ENCODE results near the gene SCARF2.

Gene SCARF2

GRCh38 chr22:20441631-20442484, 4.2 kb upstream of the SCARF2 start:
- H3K4me3 ChIP-seq (ENCODE audit: low read depth, low read length): no peak overlapping the region
- DNase-seq (ENCODE audit: low read depth): no peak

- DNase-seq (ENCODE audit: low read depth): no peak
- no peak overlapping the region for H3K4me3 ChIP-seq (ENCODE audit: low read depth, low read length)
Measured at GRCh38 chr22:20440637-20441591, 3.3 kb upstream of the SCARF2 start.

DNA sequence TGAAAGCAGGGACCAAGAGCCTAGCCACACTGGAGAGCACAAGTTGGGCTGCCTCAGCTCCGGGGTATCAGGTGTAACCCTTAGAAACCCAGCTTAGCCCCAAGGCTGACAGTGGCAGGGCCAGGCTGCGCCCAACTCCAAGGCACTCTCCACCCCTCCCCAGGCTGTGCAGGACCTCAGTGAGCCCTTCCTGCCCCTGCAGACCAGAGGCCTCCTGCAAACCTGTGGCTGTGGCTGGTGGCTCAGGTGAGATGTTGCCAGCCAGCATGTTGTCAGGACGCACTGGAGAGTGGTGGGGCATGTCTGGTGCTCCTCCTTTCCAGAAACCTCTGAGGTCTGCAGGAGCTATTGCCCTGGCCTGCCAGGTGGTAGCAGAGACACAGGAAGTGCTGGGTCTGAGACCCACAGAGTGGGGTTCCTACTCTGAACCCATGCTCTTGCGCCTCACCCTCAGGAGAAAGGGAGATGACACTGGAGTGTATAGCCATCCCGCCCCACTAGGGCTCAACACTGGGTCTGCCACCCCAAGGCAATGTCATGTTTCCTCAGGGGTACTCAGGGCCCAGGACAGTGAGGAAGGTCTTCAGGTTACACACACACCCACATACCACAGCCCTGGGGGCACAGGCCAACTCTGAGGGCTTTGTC, 2.4 kb upstream of the SCARF2 start:
- H3K4me3 ChIP-seq (ENCODE audit: low read depth, low read length): no peak overlapping the region
- DNase-seq (ENCODE audit: low read depth): no peak

GRCh38 chr22:20439556-20439927, 1.9 kb upstream of the SCARF2 start:
- no peak overlapping the region for H3K4me3 ChIP-seq (ENCODE audit: low read depth, low read length)
- no peak for DNase-seq (ENCODE audit: low read depth)

GRCh38 chr22:20438678-20439492, 1.3 kb upstream of the SCARF2 start:
- no peak for DNase-seq (ENCODE audit: low read depth)
- peak overlapping the region; percentile 97 for H3K4me3 ChIP-seq (ENCODE audit: low read depth, low read length)

DNA sequence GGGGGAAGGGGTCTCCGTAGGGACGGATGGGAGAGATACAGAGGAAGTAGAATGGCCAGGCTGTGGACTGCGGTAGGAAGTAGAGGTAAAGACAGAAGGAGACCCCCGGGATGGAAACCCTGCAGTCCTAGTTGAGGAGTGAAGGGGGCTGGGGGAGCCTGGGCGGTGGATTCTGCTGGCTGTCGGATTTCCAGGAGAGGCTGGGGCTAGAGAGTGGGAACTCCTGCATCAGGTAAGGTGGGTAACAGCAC, 727 bp upstream of the SCARF2 start:
- H3K4me3 ChIP-seq (ENCODE audit: low read depth, low read length): peak overlapping the region; percentile 97
- no peak for DNase-seq (ENCODE audit: low read depth)

- no peak for DNase-seq (ENCODE audit: low read depth)
- H3K4me3 ChIP-seq (ENCODE audit: low read depth, low read length): peak overlapping the region; percentile 97
Measured at GRCh38 chr22:20436768-20437612, 635 bp downstream of the SCARF2 start.

- no peak for DNase-seq (ENCODE audit: low read depth)
- peak overlapping the region; percentile 97 for H3K4me3 ChIP-seq (ENCODE audit: low read depth, low read length)
Measured at GRCh38 chr22:20436307-20436767, 1.3 kb downstream of the SCARF2 start.

- peak overlapping the region; percentile 97 for H3K4me3 ChIP-seq (ENCODE audit: low read depth, low read length)
- DNase-seq (ENCODE audit: low read depth): no peak
Measured at GRCh38 chr22:20435436-20436306, 2.0 kb downstream of the SCARF2 start.

DNA sequence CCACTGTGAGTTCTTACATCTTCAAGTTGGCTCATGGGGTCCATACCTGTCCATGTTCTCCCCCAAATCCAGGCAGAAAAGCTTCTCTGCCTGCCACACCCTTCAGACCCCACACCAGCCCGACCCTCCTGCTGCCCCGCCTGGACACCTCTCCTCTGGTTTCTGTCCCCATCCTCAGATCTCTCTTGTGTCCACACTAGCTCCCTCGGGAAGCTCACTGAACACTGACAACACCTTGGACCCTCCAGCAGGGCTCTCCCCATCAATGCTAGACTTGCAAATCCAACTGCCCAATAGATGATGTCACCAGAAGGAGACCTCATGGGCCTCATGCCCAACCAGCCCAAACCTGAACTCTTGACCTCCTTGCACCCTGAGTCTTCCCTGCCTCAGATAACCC, 2.9 kb downstream of the SCARF2 start:
- no peak overlapping the region for H3K4me3 ChIP-seq (ENCODE audit: low read depth, low read length)
- no peak for DNase-seq (ENCODE audit: low read depth)

- no peak for DNase-seq (ENCODE audit: low read depth)
- H3K4me3 ChIP-seq (ENCODE audit: low read depth, low read length): no peak overlapping the region
Measured at GRCh38 chr22:20434264-20434751, 3.3 kb downstream of the SCARF2 start.

DNA sequence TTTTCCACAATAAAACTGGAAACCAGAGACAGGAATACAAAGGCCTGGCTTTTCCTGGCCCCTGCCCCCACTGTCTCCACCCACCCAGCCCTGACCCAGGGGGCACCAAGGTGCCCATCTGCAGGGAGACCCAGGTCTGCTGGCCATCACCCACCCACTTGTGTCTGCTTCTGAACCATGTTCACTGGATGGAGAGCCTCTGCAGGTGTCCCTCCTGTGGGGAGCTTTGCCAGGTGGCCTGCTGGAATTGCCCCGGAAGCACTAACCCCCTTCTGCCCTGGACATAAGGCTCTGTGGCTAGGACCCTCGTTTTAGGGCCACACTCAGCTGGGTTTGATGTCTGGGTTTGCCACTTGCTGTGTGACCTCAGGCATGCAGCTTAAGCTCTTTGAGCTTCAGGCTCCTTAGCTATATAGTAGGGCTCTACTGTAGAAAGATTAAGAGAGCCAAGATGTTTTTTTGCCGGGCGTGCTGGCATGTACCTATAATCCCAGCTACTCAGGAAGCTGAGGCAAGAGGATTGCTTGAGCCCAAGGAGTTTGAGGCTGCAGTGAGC, 3.9 kb downstream of the SCARF2 start:
- no peak overlapping the region for H3K4me3 ChIP-seq (ENCODE audit: low read depth, low read length)
- DNase-seq (ENCODE audit: low read depth): no peak

DNA sequence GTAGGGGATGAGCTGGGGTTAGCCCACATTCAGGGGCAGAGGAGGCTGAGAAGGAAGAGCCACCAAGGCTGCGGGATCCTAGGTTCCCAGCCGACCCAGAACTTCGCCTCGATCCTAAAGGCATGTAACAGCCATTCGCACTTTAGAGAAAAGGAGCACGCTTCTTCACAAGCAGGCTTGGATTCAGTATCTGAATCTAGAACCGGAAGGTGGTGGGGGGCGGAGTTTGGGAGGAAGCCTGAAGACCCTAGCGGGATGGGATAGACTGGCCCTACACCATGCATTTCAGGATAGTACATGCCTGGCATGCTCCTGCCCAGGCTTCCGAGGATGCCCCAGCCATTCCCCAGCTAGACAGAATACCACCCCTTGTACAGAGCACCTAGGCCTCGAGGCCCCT, 4.4 kb downstream of the SCARF2 start:
- no peak overlapping the region for H3K4me3 ChIP-seq (ENCODE audit: low read depth, low read length)

DNA sequence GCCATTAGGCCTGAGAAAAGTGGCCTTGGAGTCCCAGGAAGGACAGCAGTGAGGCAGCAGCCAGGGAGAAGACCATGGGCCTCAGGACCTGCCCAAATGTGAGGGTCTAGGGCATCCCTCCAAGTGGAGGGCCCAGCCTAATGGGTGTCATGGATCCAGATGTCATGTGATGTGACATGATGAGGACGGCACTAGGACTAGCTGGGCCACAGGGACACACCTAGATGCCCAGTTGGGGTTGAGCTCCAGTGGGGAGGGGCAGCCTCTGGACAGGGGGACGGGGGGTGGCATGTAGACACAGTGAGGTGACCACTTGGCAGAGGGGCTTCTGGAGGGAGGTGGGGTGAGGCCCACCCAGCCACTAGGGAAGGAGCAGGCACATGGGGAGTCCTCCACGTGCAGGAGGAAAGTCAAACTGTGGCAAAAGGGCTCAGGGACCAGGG, 5.4 kb downstream of the SCARF2 start:
- DNase-seq (ENCODE audit: low read depth): no peak
- H3K4me3 ChIP-seq (ENCODE audit: low read depth, low read length): no peak overlapping the region

More for the DNA sequence above, 4.4 kb downstream of the SCARF2 start:
- no peak for DNase-seq (ENCODE audit: low read depth)

GRCh38 chr22:20431511-20432192, 6.0 kb downstream of the SCARF2 start:
- H3K4me3 ChIP-seq (ENCODE audit: low read depth, low read length): no peak overlapping the region
- no peak for DNase-seq (ENCODE audit: low read depth)

DNA sequence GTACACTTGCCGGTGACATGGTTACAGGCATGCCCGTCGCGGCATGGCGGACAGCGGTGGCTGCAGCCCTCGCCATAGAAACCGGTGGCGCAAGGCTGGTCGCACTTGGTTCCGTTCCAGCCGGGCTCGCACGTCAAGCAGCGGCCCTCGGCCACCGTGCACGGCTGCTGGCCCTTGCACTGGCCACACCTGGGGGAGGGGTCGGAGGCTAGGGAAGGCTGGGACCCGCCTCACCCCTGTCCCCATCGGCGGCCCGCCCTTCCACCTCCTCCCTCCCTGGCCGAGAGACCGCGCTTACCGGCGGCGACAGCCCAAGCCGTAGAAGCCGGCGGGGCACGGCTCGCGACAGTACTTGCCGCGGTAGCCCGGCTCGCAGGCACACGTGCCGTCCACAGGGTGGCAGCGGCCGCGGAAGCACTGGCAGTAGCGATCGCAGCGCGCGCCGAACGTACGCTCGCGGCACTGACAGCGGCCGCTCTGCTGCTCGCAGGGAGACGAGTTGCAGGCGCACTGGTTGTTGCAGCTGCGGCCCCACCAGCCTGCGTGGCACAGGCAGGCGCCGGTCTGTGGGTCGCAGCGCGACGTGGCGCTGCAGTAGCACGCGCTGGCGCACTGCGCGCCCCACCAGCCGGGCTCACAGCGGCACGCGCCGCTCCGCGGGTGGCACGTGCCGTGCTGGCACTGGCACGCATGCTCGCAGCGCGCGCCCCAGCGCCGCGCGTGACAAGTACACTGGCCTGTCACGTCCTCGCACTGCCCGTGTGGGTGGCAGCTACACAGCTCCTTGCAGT, 6.7 kb downstream of the SCARF2 start:
- H3K4me3 ChIP-seq (ENCODE audit: low read depth, low read length): no peak overlapping the region
- DNase-seq (ENCODE audit: low read depth): no peak
